ENCODE data around the gene PRKAA1. TPM values are rescaled to one million over a fixed set of nuclear protein-coding genes. Genes with fewer than 3 reads are reported as not detected.

Gene PRKAA1
- total RNA-seq, 4 donors from 2014 or later = 66.5 to 113 (median 97.9) TPM

DNA sequence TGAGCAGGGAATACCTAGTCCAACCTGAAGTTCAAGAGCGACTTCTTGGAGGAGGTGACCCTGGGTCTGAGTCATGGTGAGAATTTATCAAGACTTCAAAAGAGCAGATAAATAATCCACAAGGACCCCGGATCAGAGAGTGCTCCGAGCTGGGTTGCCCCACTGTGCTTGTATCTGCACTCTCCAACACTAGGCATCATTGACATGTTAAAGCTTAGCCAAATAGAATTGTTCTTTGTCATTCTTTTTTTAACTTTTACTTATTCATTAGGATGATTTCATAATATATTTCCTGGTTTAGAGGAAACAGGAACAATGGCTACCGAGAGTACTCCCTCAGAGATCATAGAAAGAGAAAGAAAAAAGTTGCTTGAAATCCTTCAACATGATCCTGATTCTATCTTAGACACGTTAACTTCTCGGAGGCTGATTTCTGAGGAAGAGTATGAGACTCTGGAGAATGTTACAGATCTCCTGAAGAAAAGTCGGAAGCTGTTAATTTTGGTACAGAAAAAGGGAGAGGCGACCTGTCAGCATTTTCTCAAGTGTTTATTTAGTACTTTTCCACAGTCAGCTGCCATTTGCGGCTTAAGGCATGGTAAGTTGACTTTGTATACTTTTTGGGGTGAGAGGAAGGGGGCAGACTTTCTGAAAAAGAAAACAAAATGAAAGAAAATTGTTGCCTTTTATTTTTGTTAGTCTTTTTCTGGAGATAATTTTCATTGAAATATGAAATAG lies 43.1 kb upstream of the PRKAA1 start, which contains the start of gene CARD6:
Gene CARD6, plus strand, starts transcription at position 300 of the 738 bp plus-strand sequence. Its CDS starts 16 bp downstream, at position 316.
- peak within 1 kb of the TSS; percentile 30 to 43 for H3K4me3 ChIP-seq
- no peak for TF ChIP-seq EP300 (IDR thresholded peaks at IDR 0.05)
- no peak for TF ChIP-seq POLR2A (IDR thresholded peaks at IDR 0.05)
- no peak for TF ChIP-seq POLR2AphosphoS5 (IDR thresholded peaks at IDR 0.05)
- no peak for TF ChIP-seq CTCF (IDR thresholded peaks at IDR 0.05)
- peak within 1 kb of the TSS; percentile 49 to 76 (median 56) for H3K27ac ChIP-seq
- WGBS, 2 donors (ENCODE audit: low coverage in 1 of 2) = 20 to 31% methylated on average over 9 of the region's 9 CpGs
- no peaks in the 10 kb centered on the region for H3K36me3 ChIP-seq
- H3K4me1 ChIP-seq = peaks cover 0 to 2% (median 0%) of the 10 kb centered on the region in 3 donors
- H3K9me3 ChIP-seq = no peaks in the 10 kb centered on the region
- peak; percentile 39 for ATAC-seq
- H3K27me3 ChIP-seq = no peaks in the 10 kb centered on the region

DNA sequence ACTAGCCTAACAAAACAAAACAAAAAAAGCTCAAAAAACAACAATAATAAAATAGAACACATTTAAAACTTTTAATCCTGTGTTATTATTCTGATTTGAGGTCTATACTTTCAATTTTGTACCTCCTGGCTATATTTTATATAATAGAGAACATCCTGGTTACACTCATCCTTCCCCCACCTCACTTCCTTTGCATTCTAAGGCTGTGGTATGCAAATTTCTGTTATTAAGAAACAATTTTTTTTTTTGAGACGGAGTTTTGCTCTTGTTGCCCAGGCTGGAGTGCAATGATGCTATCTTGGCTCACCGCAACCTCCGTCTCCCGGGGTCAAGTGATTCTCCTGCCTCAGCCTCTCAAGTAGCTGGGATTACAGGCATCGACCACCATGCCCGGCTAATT lies 39.9 kb upstream of the PRKAA1 start:
- H3K36me3 ChIP-seq = peaks cover 0 to 9% of the 10 kb centered on the region in 2 donors
- TF ChIP-seq EP300 (IDR thresholded peaks at IDR 0.05) (no peak), POLR2A (IDR thresholded peaks at IDR 0.05) (no peak), CTCF (IDR thresholded peaks at IDR 0.05) (no peak), POLR2AphosphoS5 (IDR thresholded peaks at IDR 0.05) (no peak)
- no peak overlapping the region for H3K27ac ChIP-seq
- H3K4me3 ChIP-seq = no peak overlapping the region
- peaks cover 0 to 24% (median 5%) of the 10 kb centered on the region in 3 donors for H3K4me1 ChIP-seq
- WGBS, 2 donors (ENCODE audit: low coverage in 1 of 2) = 66 to 80% methylated on average over 5 to 6 of the region's 6 CpGs
- ATAC-seq = no peak
- H3K27me3 ChIP-seq = no peaks in the 10 kb centered on the region
- no peaks in the 10 kb centered on the region for H3K9me3 ChIP-seq

GRCh38 chr5:40834849-40835787 lies 36.9 kb upstream of the PRKAA1 start, which contains the start of gene RPL37:
Gene RPL37, minus strand, starts transcription at chr5:40835222. Its CDS starts 37 bp downstream, at chr5:40835185.
- WGBS, 2 donors (ENCODE audit: low coverage in 1 of 2) = 3 to 9% methylated on average over 6 to 7 of the region's 61 CpGs
- H3K27me3 ChIP-seq = no peaks in the 10 kb centered on the region
- no peaks in the 10 kb centered on the region for H3K9me3 ChIP-seq
- peaks cover 0 to 39% of the 10 kb centered on the region in 2 donors for H3K36me3 ChIP-seq
- peak; percentile 61 to 73 for TF ChIP-seq POLR2A (IDR thresholded peaks at IDR 0.05)
- peak; percentile 98 for TF ChIP-seq POLR2AphosphoS5 (IDR thresholded peaks at IDR 0.05)
- TF ChIP-seq CTCF (IDR thresholded peaks at IDR 0.05) = peak in 2 of 4 experiments; percentile 6 to 20
- TF ChIP-seq EP300 (IDR thresholded peaks at IDR 0.05) = no peak
- H3K4me3 ChIP-seq = peak within 1 kb of the TSS; percentile 63 to 65
- H3K4me1 ChIP-seq = peaks cover 0 to 36% (median 5%) of the 10 kb centered on the region in 3 donors
- peak; percentile 99 for ATAC-seq
- peak within 1 kb of the TSS; percentile 85 to 96 (median 96) for H3K27ac ChIP-seq

GRCh38 chr5:40834391-40834848 lies 36.2 kb upstream of the PRKAA1 start:
- peak overlapping the region; percentile 63 to 65 for H3K4me3 ChIP-seq
- H3K4me1 ChIP-seq = peaks cover 0 to 36% (median 5%) of the 10 kb centered on the region in 3 donors
- WGBS, 2 donors (ENCODE audit: low coverage in 1 of 2) = 0 to 1% methylated on average over 21 of the region's 21 CpGs
- H3K36me3 ChIP-seq = peaks cover 0 to 46% of the 10 kb centered on the region in 2 donors
- no peaks in the 10 kb centered on the region for H3K9me3 ChIP-seq
- TF ChIP-seq POLR2AphosphoS5 (IDR thresholded peaks at IDR 0.05) = no peak
- H3K27me3 ChIP-seq = no peaks in the 10 kb centered on the region
- peak overlapping the region; percentile 70 to 96 (median 96) for H3K27ac ChIP-seq
- no peak for ATAC-seq

GRCh38 chr5:40833712-40834229 lies 35.6 kb upstream of the PRKAA1 start:
- Histone ChIP-seq H3K4me3 (peak overlapping the region; percentile 63 to 65), H3K4me1 (peaks cover 0 to 36% (median 5%) of the 10 kb centered on the region in 3 donors), H3K27me3 (no peaks in the 10 kb centered on the region), H3K36me3 (peaks cover 0 to 52% of the 10 kb centered on the region in 2 donors), H3K9me3 (no peaks in the 10 kb centered on the region), H3K27ac (peak overlapping the region in 3 of 4 donors; percentile 95 to 96 (median 96))
- TF ChIP-seq POLR2A (IDR thresholded peaks at IDR 0.05) = no peak
- no peak for TF ChIP-seq CTCF (IDR thresholded peaks at IDR 0.05)
- TF ChIP-seq POLR2AphosphoS5 (IDR thresholded peaks at IDR 0.05) = no peak
- TF ChIP-seq EP300 (IDR thresholded peaks at IDR 0.05) = no peak
- WGBS, 2 donors (ENCODE audit: low coverage in 1 of 2) = 47 to 63% methylated on average over 9 to 13 of the region's 13 CpGs
- no peak for ATAC-seq
